ENCODE measurements around the gene PIGS. TPM values are rescaled to one million over a fixed set of nuclear protein-coding genes. Genes with fewer than 3 reads are reported as not detected.

The PIGS gene
- polyA plus RNA-seq, 3 donors: 59.4 to 87.5 (median 84.9) TPM

GRCh38 chr17:28540231-28540630 lies 31.1 kb downstream of the PIGS start:
- Histone ChIP-seq H2AFZ (ENCODE audit: insufficient read depth, low read depth, low read length, poor library complexity, severe bottlenecking) (no peak overlapping the region), H3K36me3 (replicated peaks in 1 of 2; ENCODE audit: control insufficient read depth in 1 of 2, insufficient read depth in 2 of 2, low read length in 2 of 2) (no peaks in the 10 kb centered on the region), H3K4me3 (replicated peaks in 1 of 3; ENCODE audit: low read depth in 2 of 3, low read length in 3 of 3) (no peak overlapping the region), H4K20me1 (ENCODE audit: insufficient read depth, low read length) (no peaks in the 10 kb centered on the region), H3K9ac (ENCODE audit: insufficient read depth, low read length, poor library complexity, severe bottlenecking) (no peak overlapping the region), H3K4me1 (ENCODE audit: control insufficient read depth in 1 of 2, insufficient read depth in 2 of 2, low read length in 2 of 2) (no peaks in the 10 kb centered on the region), H3K27ac (ENCODE audit: low read depth in 1 of 2, low read length in 2 of 2) (no peak overlapping the region), H3K9me3 (replicated peaks in 1 of 2; ENCODE audit: control insufficient read depth in 1 of 2, insufficient read depth in 1 of 2, low read length in 2 of 2) (no peaks in the 10 kb centered on the region), H3K27me3 (ENCODE audit: control insufficient read depth in 2 of 2, insufficient read depth in 2 of 2, low read length in 2 of 2) (no peaks in the 10 kb centered on the region), H3K4me2 (replicated peaks; ENCODE audit: extremely low read depth, low read length, poor library complexity, severe bottlenecking) (no peak overlapping the region), H3K79me2 (ENCODE audit: insufficient read depth, low read length) (no peaks in the 10 kb centered on the region)
- Mint-ChIP-seq H3K9me3 (no peaks in the 10 kb centered on the region), H3K27ac (peak overlapping the region in 1 of 7 donors; percentile 57), H3K36me3 (peaks cover 0 to 5% of the 10 kb centered on the region in 2 donors), H3K27me3 (ENCODE audit: low read depth in 3 of 3) (peaks cover 0 to 8% (median 4%) of the 10 kb centered on the region in 3 donors), H3K4me3 (no peak overlapping the region), H3K4me1 (no peaks in the 10 kb centered on the region)
- TF ChIP-seq, protein P1, sequence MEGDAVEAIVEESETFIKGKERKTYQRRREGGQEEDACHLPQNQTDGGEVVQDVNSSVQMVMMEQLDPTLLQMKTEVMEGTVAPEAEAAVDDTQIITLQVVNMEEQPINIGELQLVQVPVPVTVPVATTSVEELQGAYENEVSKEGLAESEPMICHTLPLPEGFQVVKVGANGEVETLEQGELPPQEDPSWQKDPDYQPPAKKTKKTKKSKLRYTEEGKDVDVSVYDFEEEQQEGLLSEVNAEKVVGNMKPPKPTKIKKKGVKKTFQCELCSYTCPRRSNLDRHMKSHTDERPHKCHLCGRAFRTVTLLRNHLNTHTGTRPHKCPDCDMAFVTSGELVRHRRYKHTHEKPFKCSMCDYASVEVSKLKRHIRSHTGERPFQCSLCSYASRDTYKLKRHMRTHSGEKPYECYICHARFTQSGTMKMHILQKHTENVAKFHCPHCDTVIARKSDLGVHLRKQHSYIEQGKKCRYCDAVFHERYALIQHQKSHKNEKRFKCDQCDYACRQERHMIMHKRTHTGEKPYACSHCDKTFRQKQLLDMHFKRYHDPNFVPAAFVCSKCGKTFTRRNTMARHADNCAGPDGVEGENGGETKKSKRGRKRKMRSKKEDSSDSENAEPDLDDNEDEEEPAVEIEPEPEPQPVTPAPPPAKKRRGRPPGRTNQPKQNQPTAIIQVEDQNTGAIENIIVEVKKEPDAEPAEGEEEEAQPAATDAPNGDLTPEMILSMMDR (IDR thresholded peaks at IDR 0.05): no peak
- no peak for DNase-seq
- intact Hi-C loops (cut with micrococcal nuclease): loop anchor here in 1 of 2 donors (2.0 kb wide), 1 partner anchor 45 kb away; no protein-coding TSS in a partner anchor
- 92% methylated on average over 2 of the region's 4 CpGs for WGBS (ENCODE audit: insufficient coverage)

- peaks cover 0 to 4% (median under 1%) of the 10 kb centered on the region in 3 donors for H3K27me3 Mint-ChIP-seq (ENCODE audit: low read depth in 3 of 3)
- H3K27ac Mint-ChIP-seq: no peak overlapping the region
Measured at GRCh38 chr17:28538296-28538895, 32.9 kb downstream of the PIGS start.

More at GRCh38 chr17:28538296-28538895, 32.9 kb downstream of the PIGS start:
- H3K4me3 ChIP-seq (replicated peaks in 1 of 3; ENCODE audit: low read depth in 2 of 3, low read length in 3 of 3): no peak overlapping the region
- no peaks in the 10 kb centered on the region for H4K20me1 ChIP-seq (ENCODE audit: insufficient read depth, low read length)
- H3K4me2 ChIP-seq (replicated peaks; ENCODE audit: extremely low read depth, low read length, poor library complexity, severe bottlenecking): no peak overlapping the region
- H3K36me3 ChIP-seq (replicated peaks in 1 of 2; ENCODE audit: control insufficient read depth in 1 of 2, insufficient read depth in 2 of 2, low read length in 2 of 2): no peaks in the 10 kb centered on the region
- H3K9ac ChIP-seq (ENCODE audit: insufficient read depth, low read length, poor library complexity, severe bottlenecking): no peak overlapping the region
- Mint-ChIP-seq H3K4me1 (no peaks in the 10 kb centered on the region), H3K9me3 (no peaks in the 10 kb centered on the region), H3K36me3 (no peaks in the 10 kb centered on the region), H3K4me3 (no peak overlapping the region)
- H3K79me2 ChIP-seq (ENCODE audit: insufficient read depth, low read length): no peaks in the 10 kb centered on the region
- intact Hi-C loops (cut with micrococcal nuclease): no loop called here
- H2AFZ ChIP-seq (ENCODE audit: insufficient read depth, low read depth, low read length, poor library complexity, severe bottlenecking): no peak overlapping the region
- H3K4me1 ChIP-seq (ENCODE audit: control insufficient read depth in 1 of 2, insufficient read depth in 2 of 2, low read length in 2 of 2): no peaks in the 10 kb centered on the region
- no peak overlapping the region for H3K27ac ChIP-seq (ENCODE audit: low read depth in 1 of 2, low read length in 2 of 2)
- no peaks in the 10 kb centered on the region for H3K27me3 ChIP-seq (ENCODE audit: control insufficient read depth in 2 of 2, insufficient read depth in 2 of 2, low read length in 2 of 2)
- H3K9me3 ChIP-seq (replicated peaks in 1 of 2; ENCODE audit: control insufficient read depth in 1 of 2, insufficient read depth in 1 of 2, low read length in 2 of 2): no peaks in the 10 kb centered on the region
- 93% methylated on average over 14 of the region's 14 CpGs for WGBS (ENCODE audit: insufficient coverage)
- DNase-seq: no peak
- TF ChIP-seq, protein P1 (IDR thresholded peaks at IDR 0.05): no peak

All from CD14-positive monocyte (primary cell).